ENCODE measurements around the gene KHDRBS2. TPM values are rescaled to one million over a fixed set of nuclear protein-coding genes. Genes with fewer than 3 reads are reported as not detected.

The KHDRBS2 gene
- total and polyA plus RNA-seq, 2 experiments from 2014 or later, result 5.4 to 11.7 TPM

GRCh38 chr6:62075869-62076268 lies 210.2 kb downstream of the KHDRBS2 start:
- no peak for ATAC-seq
- no peak for DNase-seq (ENCODE audit: low spot score)
- no peaks in the 10 kb centered on the region for H3K79me2 ChIP-seq (replicated peaks; ENCODE audit: insufficient read depth)
- H3K9me2 ChIP-seq (ENCODE audit: insufficient read depth), result no peaks in the 10 kb centered on the region; the same call in 1 of the 2 replicates
- no peaks in the 10 kb centered on the region for H3K27me3 ChIP-seq (ENCODE audit: insufficient read depth)
- no peaks in the 10 kb centered on the region for H4K20me1 ChIP-seq (replicated peaks; ENCODE audit: insufficient read depth)
- no peaks in the 10 kb centered on the region for H3K4me1 ChIP-seq (ENCODE audit: insufficient read depth)
- Mint-ChIP-seq H3K27ac (no peak overlapping the region), H3K9me3 (peaks cover 5% of the 10 kb centered on the region), H3K36me3 (ENCODE audit: low read depth) (peaks cover 5% of the 10 kb centered on the region; the same call in 2 of the 3 replicates), H3K4me3 (no peak overlapping the region), H3K4me1 (no peaks in the 10 kb centered on the region), H3K27me3 (ENCODE audit: insufficient read depth, low read depth, poor library complexity) (no peaks in the 10 kb centered on the region)
- H2AFZ ChIP-seq, result no peak overlapping the region
- no peak for TF ChIP-seq CTCF (conservative IDR thresholded peaks at IDR 0.05; ENCODE audit: low read depth in 2 of 2)
- TF ChIP-seq CREB1 (CRISPR knock-in tag; IDR thresholded peaks at IDR 0.05; ENCODE audit: low read depth), result no peak
- no peak for TF ChIP-seq STAT1 (IDR thresholded peaks at IDR 0.05; ENCODE audit: unreplicated experiment)
- no peak for TF ChIP-seq JUNB (IDR thresholded peaks at IDR 0.05; ENCODE audit: unreplicated experiment)
- no peak for TF ChIP-seq ZNF114 (CRISPR knock-in tag; IDR thresholded peaks at IDR 0.05)
- no peak for TF ChIP-seq POLR2AphosphoS5 (IDR thresholded peaks at IDR 0.05; ENCODE audit: low read depth)
- no peak for TF ChIP-seq ZNF462 (CRISPR knock-in tag; IDR thresholded peaks at IDR 0.05)
- no peak for TF ChIP-seq ETS1 (IDR thresholded peaks at IDR 0.05)
- no peak for TF ChIP-seq ZNF331 (CRISPR knock-in tag; IDR thresholded peaks at IDR 0.05; ENCODE audit: low read depth)
- no peak for TF ChIP-seq NANOG (IDR thresholded peaks at IDR 0.05; ENCODE audit: borderline replicate concordance)
- no peak for TF ChIP-seq EZH2phosphoT487 (IDR thresholded peaks at IDR 0.05; ENCODE audit: unreplicated experiment)
- no peaks in the 10 kb centered on the region for H3F3A ChIP-seq (replicated peaks; ENCODE audit: low read depth)
- H3K36me3 ChIP-seq (ENCODE audit: insufficient read depth), result no peaks in the 10 kb centered on the region
- no peak overlapping the region for H3K4me3 ChIP-seq
- H3K4me2 ChIP-seq, result no peak overlapping the region
- H3K27ac ChIP-seq (ENCODE audit: low read depth), result no peak overlapping the region

All from GM23338 (cell line).